Body of pancreas (tissue), 4 donors: Measurements from ENCODE around the gene CDKN2AIP. TPM values are rescaled to one million over a fixed set of nuclear protein-coding genes. Genes with fewer than 3 reads are reported as not detected.

ENCODE experiments used
- ATAC-seq: fragments of 150-250 bp; one replicate; pipeline ENCODE4 v1.9.1; 2016
- DNase-seq, 4 donors: peaks; one replicate each; pipeline ENCODE4 v3.0.0-alpha.2; 2019
- H3K27ac ChIP-seq, 4 donors: fragments of 200-600 bp; sonication (generic); 1 replicate in 3 of 4; 2 replicates in 1 of 4; pipeline versions ENCODE4 v1.5.1 to v1.6.1; 2016 to 2019; ENCODE audit warnings: mild to moderate bottlenecking in 1 of 4, mixed read lengths in 1 of 4, moderate library complexity in 1 of 4
- H3K27me3 ChIP-seq, 2 donors: fragments of 200-600 bp; sonication (generic); one replicate each; pipeline ENCODE4 v1.6.0; 2016; ENCODE audit warnings: mild to moderate bottlenecking in 1 of 2
- H3K36me3 ChIP-seq, 2 donors: fragments of 200-600 bp; sonication (generic); replicated peaks in 1 of 2; 2 replicates each; pipeline ENCODE4 v1.5.1; 2016; ENCODE audit warnings: low read depth in 2 of 2; ENCODE audit not compliant: insufficient read depth in 1 of 2
- H3K4me1 ChIP-seq: fragments of 200-600 bp; sonication (generic); one replicate; pipeline ENCODE4 v1.6.0; 2016
- H3K4me3 ChIP-seq, 2 donors: fragments of 200-600 bp; sonication (generic); 1 replicate in 1 of 2; 2 replicates in 1 of 2; pipeline ENCODE4 v1.5.1; 2016 to 2019
- H3K9me3 ChIP-seq, 3 donors: fragments of 200-600 bp; sonication (generic); 1 replicate in 2 of 3; 2 replicates in 1 of 3; pipeline ENCODE4 v1.5.1; 2016
- CTCF ChIP-seq, 7 experiments: fragments of 450-650 bp in 4 of 7; fragments of 200-600 bp in 3 of 7; sonication (generic) in 3 of 7; IDR thresholded peaks; one replicate each; pipeline ENCODE4 v1.5.1; 2016 to 2019; ENCODE audit warnings: antibody characterized with exemption in 7 of 7
- POLR2A ChIP-seq, 3 donors: fragments of 450-650 bp; IDR thresholded peaks; one replicate each; pipeline ENCODE4 v1.6.1; 2016; ENCODE audit warnings: antibody characterized with exemption in 3 of 3, mild to moderate bottlenecking in 2 of 3
- WGBS, 2 donors: methylation state at CpG; one replicate each; pipeline ENCODE4 v1.1.5; 2017; 5-methylcytosine and 5-hydroxymethylcytosine counted together
- intact Hi-C: fragments of 100-400 bp; cut with DNase I; formaldehyde crosslinking; loops from one replicate; pipeline ENCODE4 v1.15.1; 2023
- total RNA-seq, 2 donors: library from RNA; depleted of rRNA; stranded (reverse); fragments of >200 nt; gene quantifications; one replicate each; pipeline ENCODE4 v1.1.0, GENCODE V29; 2016

Gene CDKN2AIP
- total RNA-seq, 2 donors from 2014 or later, result 10.9 to 20.4 TPM

- ATAC-seq, result no peak
- H3K4me3 ChIP-seq, result no peak overlapping the region
- TF ChIP-seq CTCF (IDR thresholded peaks at IDR 0.05) (no peak), POLR2A (IDR thresholded peaks at IDR 0.05) (no peak)
- no peak overlapping the region for H3K27ac ChIP-seq
- no peaks in the 10 kb centered on the region for H3K27me3 ChIP-seq
- no peaks in the 10 kb centered on the region for H3K4me1 ChIP-seq
- H3K9me3 ChIP-seq, result no peaks in the 10 kb centered on the region
- intact Hi-C loops, result no loop called here
- peaks cover 0 to 2% of the 10 kb centered on the region in 2 donors for H3K36me3 ChIP-seq
- DNase-seq, result no peak
- WGBS, 2 donors, result 79 to 86% methylated on average over 3 of the region's 3 CpGs
These were observed 50.7 kb downstream of the CDKN2AIP start for GRCh38 chr4:183495184-183495583.

Other genes with a start within 250 kb of the CDKN2AIP start
- gene CLDN22, start 124.4 kb upstream of the CDKN2AIP start, total RNA-seq, result not detected
- gene CLDN24, start 122.2 kb upstream of the CDKN2AIP start, total RNA-seq, result not detected
- 10 to 100 TPM in 1 of 2 donors, 1 to 10 TPM in 1; 3.6 to 14.5 TPM for gene ING2, start 60.4 kb downstream of the CDKN2AIP start, total RNA-seq
- 10 to 100 TPM; 15.2 to 23.3 TPM for gene RWDD4, start 214.5 kb downstream of the CDKN2AIP start, total RNA-seq
- 100 to 1,000 TPM in 1 of 2 donors, 10 to 100 TPM in 1; 22.6 to 107 TPM for gene TRAPPC11, start 214.7 kb downstream of the CDKN2AIP start, total RNA-seq